Fibroblast of skin of scalp (primary cell): ENCODE measurements around the gene TRIO.
"Not testable (repeated sequence)": the region's sequence is repeated elsewhere in the genome, so short reads cannot be mapped to it uniquely, and the experiment has no call there.

Experiments
- DNase-seq: peaks from one replicate; pipeline ENCODE4 v3.0.0-alpha.2; 2013

TRIO gene

DNA sequence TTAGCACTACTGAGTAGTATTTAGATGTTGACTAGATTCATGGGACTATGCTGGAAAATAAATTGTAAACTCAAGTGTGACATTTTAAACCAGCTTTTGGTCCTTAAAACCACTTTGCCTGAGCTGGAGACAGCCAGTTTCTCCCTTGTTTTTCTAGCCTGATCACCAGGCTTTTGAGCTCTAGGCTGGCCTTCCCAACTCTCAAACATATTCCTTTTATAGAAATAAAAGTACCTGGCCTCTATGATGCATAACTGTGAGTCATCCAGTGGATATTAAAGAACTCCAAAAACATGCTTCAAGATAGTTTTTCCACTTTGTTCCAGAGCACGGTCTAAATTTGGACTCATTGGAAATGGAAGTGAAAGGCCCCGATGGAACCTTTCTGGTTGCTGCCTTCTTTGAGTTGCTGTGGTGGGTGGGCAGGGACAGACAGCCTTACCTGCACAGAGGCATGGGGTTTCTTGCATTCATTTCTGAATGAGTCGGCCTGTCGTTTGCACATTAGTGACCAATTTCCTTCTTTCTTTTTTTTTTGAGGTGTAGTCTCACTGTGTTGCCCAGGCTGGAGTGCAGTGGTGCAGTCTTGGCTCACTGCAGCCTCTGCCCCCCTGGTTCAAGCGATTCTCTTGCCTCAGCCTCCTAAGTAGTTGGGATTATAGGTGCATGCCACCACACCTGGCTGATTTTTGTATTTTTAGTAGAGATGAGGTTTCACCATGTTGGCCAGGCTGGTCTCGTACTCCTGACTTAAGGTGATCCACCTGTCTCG is 43.1 kb downstream of the TRIO start:
- peak; percentile 87 for DNase-seq

DNA sequence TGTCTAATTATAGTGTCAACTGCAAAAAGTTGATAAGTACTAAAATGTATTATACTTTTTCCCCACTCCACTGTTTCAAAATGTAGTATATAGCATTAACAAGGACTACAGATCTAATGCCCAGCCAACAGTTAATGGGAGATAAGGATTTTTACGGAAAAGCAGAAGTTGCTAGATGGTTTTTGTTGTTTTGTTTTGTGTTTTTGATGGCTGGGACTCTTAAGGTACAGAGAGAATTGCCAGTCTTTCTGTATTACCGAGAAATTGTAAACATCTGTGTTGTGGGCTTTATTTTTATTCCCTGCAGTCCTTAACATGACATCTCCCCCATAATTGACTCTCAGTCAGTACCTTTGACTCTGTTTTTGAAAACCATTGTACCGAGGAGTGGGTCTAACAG is 44.0 kb downstream of the TRIO start:
- no peak for DNase-seq

DNA sequence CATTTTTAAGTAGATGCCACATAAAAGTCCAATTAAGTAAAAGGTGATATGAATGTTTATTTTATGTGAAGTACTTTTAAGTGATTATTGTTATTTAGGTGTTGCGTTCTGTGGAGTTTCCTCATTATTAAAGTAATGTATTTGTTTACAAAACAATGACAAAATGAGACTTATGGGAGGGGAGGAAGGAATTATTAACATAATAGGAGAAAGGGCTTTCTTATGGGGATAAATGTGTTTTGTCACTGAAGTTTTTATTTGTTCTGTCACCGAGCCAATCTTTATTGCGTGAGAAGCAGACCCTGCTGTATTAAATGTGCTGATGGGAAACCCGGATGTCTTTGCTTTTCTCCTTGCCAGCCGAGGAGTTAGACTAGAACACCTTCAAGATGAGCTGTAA is 44.5 kb downstream of the TRIO start:
- peak; percentile 70 for DNase-seq

DNA sequence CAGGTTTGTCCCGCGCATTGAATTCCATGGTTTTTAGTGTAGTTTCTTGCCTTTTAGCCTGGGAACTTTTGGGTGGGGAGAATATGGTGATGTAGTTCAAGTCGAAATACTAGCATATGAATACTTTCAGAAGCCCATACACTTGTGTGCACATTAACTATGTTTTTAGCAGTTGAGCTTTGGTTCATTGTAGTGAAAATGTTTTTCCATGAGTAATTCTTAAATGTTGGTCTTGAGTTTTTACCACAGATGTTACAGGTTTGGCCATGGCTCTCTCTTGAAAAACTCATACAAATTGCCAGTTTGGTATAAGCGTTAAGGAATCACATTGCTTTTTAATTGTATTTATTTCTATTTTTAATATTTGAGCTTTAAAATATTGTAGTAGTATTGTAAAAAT is 45.6 kb downstream of the TRIO start:
- DNase-seq, result no peak

DNA sequence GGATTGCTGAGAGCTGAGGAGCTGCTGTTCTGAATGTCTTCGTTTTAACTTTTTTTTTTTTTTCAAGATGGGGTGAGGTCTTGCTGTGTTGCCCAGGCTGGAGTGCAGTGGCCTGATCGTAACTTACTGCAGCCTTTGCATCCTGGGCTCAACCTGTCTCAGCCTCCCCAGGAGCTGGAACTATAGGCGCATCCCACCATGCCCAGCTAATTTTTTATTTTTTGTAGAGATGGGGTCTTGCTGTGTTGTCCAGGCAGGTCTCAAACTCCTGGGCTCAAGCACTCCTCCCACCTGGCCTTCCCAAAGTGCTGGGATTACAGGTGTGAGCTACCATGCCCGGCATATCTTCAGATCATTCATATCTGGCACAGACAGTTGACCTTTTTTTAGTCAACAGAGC is 46.5 kb downstream of the TRIO start:
- DNase-seq, result no peak

DNA sequence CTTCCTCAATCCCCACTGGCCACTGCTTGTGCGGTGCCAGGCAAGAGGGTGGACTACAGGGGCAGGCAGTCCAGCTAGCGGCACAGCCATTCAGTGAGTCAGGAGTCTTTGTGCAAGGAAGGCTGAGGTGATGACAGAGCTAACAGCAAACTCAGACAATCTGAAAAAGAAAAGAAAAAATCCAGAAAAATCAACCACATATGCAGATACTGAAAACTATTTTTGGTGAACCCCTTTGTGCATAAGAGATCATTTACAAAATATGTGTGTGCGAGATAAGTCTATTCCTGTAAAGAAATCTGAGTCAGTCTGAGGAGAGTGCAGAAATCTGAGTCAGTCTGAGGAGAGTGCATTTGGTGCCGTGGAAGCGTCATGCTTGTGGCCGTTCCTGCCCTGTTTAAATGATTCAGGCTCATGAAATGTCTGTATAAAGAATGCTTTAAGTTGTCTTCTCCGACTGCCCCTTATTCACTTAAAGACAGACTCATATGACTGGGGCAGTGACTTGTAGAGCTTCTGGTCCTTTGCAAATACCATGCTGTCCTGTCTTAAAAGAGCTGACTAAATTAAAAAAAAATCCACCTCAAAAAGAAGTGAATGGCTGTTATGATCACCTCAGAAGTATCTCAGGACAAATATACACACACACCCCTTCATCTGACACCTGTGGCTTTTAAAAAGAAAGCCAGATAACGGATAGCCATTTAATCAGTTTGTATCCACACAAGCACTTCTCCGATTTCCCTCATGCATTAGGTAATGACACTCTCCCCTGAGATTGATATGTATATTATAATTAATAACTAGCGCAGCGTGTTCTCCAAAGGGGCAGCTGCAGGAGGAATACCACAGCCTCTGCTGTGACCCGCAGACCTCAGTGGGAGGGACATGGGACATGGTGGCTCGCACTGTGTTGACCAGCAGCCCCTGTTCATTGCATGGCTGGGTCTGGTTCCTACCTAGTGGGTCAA is 47.3 kb downstream of the TRIO start:
- DNase-seq, result peak; percentile 99

DNA sequence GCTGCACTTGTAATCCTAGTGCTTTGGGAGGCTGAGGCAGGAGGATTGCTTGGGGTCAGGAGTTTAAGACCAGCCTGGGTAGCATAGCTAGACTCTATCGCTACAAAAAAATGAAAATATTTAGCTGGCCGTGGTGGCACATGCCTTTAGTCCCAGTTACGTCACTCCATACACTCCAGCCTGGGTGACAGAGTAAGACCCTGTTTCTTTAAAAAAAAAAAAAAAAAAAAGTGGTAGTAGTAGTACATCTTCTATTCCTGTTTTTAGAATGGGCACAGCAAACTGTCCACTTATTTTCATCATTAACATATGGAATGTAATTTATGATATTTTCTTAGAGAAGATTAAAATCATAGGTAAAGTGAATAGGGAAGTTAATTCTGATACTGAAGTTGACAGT is 48.2 kb downstream of the TRIO start:
- DNase-seq, result peak; percentile 53

DNA sequence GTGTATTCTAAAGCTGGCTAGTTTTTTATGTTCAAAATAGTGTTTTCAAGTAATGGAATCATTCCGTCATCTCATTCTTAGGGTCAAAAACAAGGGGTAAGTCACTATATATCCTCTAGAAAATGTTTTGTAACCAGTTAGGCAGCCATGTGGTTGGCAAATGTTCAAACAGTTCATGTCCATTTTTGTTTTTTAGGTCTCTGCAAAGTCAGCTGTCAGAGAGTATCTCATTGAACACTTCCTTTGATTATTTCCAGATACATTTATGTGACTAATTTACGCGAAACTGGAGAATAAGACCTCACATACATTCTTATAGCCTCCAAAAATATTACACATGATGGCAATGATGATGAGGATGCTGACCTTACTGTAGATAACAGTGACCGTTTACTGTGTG is 50.4 kb downstream of the TRIO start:
- DNase-seq, result peak; percentile 69

DNA sequence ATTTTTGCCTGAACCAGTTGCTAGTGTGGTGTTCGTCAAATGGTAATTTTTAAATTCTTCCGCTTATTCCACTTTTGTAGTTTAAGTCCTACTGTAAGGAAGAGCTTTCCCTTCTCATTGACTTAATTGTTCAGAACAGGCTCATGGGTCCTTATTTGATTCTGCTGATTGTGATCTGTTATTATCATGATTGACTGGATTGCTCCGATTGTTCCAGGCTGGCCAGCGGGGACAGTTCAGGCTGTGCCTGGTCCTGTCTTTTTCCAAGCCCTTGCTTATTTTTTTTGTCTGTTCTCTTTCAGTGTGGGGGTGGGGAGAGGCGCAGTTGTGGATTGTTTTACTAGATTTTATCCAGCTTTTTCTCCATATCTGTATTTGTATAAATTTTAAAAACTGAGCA is 52.4 kb downstream of the TRIO start:
- no peak for DNase-seq

DNA sequence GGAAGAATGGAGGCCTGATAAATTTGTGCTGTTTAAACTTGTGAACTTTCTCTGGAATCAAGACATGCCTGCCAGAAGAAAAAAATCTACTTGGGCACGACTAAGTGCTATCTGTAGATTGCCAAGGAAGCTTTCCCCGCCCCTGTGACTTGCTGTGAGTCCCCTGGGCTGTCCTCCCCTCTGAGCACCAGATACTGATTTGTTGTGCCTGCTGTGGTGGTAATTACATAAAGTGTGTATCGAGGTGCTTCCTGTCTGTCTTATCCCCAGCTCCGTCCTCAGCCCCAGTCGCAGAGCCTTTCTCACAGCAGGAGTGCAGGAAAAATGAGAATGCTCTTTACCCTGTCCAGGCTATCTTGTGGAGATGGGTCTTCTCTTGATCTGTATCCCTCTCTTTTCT is 53.9 kb downstream of the TRIO start:
- no peak for DNase-seq

DNA sequence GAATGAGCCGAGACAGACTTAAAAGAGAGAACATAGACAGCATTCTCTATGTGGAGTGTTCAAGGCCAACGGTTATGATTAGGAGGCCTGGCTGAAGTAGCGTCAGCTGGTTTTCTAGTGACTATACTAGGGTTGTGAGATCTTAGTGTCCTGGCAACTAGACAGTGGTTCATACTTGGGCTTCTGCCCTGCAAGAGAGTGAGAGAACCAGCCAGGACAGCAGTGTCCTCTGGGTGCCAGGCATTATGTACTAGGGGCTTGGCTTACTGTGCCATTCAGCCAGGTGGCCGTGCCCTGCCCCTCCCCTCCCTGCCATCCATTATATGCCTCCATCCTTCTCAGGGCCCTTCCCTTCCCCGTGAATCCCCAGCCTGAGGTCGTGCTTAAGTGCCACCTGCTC is 56.8 kb downstream of the TRIO start:
- no peak for DNase-seq

DNA sequence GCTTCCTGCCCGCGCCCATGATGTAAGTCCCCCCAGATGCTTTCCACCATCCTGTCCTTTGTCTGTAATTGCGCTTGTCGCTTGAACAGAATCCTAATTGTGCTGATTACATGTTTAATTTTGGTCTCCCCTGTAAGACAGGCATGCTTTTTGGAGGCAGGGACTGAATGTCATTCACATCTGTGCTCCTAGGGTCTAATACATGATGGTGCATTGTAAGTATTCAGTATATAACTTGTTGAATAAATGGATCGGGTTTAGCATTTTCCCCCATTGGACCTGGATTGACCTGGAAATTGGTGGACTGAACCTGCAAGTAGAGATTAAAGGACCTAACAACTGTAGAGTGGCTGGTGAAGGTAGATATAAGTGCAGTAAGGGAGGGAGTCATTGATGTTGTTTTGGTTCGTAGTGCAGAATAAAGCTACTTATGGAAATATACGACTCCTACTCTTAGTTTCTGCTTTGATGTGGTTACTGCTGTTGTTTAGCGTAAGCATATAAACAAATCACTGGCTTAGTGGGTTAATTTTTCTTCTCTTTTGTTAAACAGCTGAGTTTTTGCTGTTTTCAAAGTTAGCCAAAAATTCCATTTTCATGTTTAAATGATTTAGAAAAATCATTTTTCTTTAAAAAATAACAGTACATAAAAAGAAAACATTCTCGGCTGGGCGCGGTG is 57.3 kb downstream of the TRIO start:
- DNase-seq, result no peak

DNA sequence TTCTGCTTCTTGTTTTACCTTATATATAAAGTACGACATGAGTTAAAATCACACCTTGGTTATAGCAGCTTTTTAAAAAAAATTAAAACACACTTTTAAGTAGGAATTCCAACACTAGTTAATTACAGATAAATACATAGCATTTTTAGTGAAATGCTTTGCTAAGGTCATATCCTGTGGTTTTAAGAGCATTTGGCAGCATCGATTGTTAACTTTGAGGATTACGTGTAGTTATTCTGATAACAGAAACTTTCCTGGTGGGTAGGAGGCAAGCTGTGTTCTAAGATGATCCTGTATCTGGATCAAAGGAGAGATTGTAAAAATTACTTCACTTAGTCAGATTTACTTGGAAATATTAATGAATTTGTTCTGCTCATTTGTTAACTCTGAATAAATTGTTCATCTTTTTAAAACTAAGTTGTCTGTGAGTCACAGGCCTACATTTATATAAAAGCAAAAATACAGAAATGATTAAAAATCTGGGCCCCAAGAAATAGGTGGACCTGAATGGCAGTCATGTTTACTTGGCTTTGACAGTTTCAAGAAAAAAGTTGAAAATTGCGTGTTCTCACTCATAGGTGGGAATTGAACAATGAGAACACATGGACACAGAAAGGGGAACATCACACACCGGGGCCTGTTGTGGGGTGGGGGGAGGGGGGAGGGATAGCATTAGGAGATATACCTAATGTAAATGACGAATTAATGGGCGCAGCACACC is 58.3 kb downstream of the TRIO start:
- no peak for DNase-seq

DNA sequence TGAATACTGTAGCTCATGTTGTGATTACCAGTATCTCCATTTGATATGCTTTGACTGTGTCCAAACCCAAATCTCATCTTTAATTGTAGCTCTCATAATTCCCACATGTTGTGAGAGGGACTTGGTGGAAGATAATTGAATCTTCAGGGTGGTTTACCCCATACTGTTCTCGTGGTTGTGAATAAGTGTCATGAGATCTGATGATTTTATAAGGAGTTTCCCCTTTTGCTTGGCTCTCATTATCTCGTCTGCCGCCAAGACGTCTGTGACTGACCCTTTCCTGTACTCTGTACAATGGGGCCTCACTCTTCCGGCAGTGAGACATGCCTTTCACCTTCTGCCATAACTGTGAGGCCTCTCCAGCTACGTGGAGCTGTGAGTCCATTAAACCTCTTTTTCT is 59.3 kb downstream of the TRIO start:
- peak; percentile 82 for DNase-seq

DNA sequence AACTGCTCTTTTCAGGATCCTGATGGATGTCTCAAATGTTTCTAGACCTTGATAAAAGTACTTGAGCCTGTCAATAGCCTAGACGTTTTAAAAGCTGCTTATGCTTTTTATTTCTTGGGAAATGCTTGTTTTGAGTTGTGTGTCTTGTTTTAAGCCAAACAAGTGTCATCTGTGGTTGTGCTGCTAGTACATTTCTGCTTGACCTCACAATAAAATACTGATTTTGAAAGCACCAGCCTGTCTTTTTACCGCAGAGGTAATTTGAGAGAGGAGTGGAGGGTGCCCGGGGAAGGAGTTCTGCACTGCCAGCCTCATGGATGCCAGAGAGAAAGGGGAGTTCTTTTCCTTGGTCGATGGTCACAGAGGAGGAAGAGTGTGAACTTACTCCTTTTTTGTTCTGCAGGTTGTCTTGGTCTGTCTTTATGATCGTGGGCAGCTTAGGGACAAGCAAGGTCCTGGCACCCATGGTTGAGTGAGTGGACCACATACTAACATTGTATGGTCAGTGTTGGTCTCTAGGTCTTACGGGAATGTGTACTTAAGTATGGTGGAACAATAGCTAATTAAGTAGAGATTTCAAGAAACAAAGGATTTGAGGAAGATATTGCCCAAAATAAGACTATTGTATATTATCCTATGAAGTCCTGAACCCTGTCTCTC is 61.0 kb downstream of the TRIO start:
- no peak for DNase-seq

DNA sequence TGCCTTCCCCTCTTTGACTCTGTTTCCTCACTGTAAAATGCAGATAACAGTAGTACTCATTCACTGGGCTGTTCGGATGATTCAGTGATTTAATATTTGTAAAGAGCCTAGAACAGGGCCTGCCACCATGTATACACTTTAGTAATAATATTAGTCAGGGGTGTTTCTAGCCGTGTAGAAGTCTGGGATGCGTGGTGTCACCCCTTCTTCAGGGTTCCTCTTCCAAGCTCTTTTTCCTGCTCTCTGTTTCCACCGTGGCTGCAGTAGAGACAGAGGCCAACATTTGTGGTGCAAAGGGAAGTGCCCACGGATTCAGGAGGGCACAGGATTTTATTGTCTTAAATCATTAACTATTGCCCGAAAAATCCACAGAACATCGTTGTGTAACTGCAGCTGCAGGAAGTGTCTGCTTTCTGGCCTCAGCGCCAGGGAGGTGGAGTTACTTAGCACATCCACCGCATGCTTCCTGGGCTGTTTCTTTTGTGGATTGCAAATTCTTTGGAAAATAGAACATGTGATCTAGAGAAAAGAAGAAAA is 61.7 kb downstream of the TRIO start:
- peak; percentile 75 for DNase-seq

DNA sequence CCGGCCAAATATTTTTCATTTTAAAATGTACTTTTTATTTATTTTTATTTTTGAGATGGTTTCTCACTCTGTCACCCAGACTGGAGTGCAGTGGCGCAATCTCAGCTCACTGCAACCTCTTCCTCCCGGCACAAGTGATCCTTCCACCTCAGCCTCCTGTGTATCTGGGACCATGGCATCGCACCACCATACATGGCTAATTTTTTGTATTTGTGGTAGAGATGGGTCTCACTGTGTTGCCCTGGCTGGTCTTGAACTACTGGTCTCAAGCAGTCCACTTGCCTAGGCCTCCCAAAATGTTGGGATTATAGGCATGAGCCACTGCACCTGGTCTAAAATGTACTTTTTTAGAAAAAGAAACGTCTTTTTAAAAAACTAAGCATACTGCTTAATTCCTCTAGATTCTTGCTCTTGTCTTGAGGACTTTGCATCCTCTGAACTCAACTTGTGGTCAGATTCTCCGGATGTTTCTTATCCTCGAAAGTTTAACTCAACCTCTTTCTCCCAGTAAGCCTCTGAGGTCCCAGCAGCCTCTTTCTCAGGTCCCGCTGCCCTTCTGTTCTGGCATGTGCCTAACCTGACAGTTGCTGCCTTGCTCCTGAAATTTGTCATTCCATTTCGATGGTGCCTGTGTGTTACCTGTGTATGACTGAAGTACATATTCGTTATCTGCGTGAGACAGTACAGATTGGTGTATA is 63.0 kb downstream of the TRIO start:
- DNase-seq, result peak; percentile 52

DNA sequence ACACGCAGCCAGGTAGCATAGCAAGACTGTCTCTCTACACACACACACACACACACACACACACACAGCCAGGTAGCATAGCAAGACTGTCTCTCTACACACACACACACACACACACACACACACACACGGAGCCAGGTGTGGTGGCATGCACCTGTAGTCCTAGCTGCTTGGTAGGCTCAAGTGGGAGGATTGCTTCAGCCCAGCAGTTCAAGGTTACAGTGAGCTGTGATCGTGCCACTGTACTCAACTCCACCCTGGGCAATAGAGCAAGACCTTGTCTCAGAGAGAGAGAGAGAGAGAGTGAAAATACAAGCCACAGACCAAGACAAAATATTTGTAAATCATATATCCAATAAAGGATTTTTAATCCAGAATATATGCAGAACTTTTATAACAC is 64.3 kb downstream of the TRIO start:
- not testable (repeated sequence) for DNase-seq

DNA sequence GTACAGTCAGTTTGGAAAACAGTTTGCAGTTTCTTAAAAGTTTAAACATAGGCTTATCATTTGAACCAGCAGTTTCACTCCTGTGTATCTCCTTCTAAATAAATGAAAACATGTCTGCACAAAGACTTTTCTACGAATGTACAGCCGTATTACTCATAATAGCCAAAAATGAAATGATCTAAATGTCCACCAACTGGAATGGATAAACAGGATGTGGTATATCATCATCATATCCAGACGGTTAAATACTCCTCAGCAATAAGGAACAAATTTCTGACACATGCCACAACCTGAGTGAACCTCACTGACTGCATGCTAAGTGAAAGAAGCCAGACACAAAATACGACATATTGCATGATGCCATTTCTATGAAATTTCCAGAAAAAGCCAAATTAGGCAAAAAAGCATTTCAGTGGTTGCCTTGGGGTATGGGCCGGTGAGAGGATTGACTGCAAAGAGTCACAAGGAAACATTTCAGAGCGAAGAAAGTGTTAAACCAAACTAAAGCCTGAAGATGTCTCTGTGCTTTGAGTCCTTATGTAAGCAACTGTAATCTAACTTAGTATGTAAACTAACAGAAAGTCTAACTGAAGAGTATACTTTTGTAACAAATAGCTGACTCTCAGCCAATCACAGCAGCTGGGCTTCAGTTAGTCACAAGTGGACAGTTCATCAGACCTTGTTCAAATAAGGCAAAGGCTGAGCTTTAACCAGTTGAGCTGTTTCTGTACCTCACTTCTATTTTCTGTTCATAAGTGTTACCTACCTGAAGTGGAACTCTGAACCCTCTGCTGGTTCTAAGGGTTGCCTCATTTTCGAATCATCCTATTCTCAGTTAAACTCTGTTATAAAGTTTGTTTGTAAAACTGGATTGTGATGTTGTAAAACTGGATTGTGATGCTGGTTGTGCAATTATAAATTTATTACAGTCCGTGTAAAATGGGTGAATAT is 65.2 kb downstream of the TRIO start:
- peak; percentile 87 for DNase-seq
